Adrenal gland (tissue), 5 donors: ENCODE results near the gene GSE1.

Experiments
- CTCF ChIP-seq, 6 experiments: fragments of 450-650 bp in 4 of 6; fragments of 200-600 bp in 2 of 6; sonication (generic) in 1 of 6; IDR thresholded peaks; 1 replicate in 5 of 6; 2 replicates in 1 of 6; pipeline versions ENCODE4 v1.5.1 to v1.8.0; 2016 to 2021; ENCODE audit warnings: antibody characterized with exemption in 6 of 6, mild to moderate bottlenecking in 2 of 6, moderate library complexity in 1 of 6
- POLR2A ChIP-seq, 2 donors: fragments of 450-650 bp; IDR thresholded peaks; one replicate each; pipeline ENCODE4 v1.6.1; 2017; ENCODE audit warnings: antibody characterized with exemption in 2 of 2, mild to moderate bottlenecking in 2 of 2, moderate library complexity in 1 of 2
- donor health status: DM: no; HTN: no; CAD: no.

GRCh38 chr16:85668676-85669424, 55.7 kb downstream of the GSE1 start:
- TF ChIP-seq CTCF (IDR thresholded peaks at IDR 0.05) = no peak
- TF ChIP-seq POLR2A (IDR thresholded peaks at IDR 0.05) = no peak
